ENCODE data around the gene CEACAM19.
"Not testable (repeated sequence)": the region's sequence is repeated elsewhere in the genome, so short reads cannot be mapped to it uniquely, and the experiment has no call there.

DNA sequence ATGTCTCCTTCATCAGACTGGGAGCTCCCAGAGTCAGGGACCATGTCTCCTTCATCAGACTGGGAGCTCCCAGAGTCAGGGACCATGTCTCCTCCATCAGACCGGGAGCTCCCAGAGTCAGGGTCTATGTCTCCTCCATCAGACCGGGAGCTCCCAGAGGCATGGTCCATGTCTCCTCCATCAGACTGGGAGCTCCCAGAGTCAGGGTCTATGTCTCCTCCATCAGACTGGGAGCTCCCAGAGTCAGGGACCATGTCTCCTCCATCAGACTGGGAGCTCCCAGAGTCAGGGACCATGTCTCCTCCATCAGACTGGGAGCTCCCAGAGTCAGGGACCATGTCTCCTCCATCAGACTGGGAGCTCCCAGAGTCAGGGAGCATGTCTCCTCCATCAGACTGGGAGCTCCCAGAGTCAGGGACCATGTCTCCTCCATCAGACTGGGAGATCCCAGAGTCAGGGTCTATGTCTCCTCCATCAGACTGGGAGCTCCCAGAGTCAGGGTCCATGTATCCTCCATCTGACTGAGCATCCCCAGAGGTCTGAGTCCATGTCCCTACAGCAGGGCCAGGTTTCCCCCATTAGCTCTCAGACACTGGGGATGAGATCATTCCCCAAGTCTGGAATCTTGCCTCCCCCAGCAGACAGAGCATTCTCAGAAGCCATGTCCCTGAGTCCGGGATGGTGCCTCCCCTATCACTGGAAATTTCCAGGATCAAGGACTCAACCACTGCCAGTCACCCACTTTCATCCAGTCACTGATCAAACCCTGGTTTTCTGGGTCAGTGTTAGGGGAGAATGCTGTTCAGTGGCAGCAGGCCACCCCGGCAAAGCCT lies 38.4 kb downstream of the CEACAM19 start:
- TF ChIP-seq CTCF (IDR thresholded peaks at IDR 0.05; ENCODE audit: extremely low read depth in 1 of 2, insufficient read depth in 1 of 2, low read depth in 1 of 2, low read length in 2 of 2); POLR2AphosphoS5 (IDR thresholded peaks at IDR 0.05; ENCODE audit: insufficient read depth, low read depth, low read length); POLR2A (IDR thresholded peaks at IDR 0.05; ENCODE audit: low read depth, low read length); MYC (IDR thresholded peaks at IDR 0.05; ENCODE audit: low read depth, low read length); EZH2 (IDR thresholded peaks at IDR 0.05; ENCODE audit: borderline replicate concordance, low read depth, low read length, severe bottlenecking); JUN (IDR thresholded peaks at IDR 0.05; ENCODE audit: borderline replicate concordance, insufficient read depth, insufficient read length, low read depth): not testable (repeated sequence)
